ENCODE results near the gene RREB1. TPM values are rescaled to one million over a fixed set of nuclear protein-coding genes. Genes with fewer than 3 reads are reported as not detected.

Gene RREB1
- total and polyA plus RNA-seq, 2 of the 4 experiments (the other 2 are of a cell fraction) = 8.4 to 14.5 TPM

DNA sequence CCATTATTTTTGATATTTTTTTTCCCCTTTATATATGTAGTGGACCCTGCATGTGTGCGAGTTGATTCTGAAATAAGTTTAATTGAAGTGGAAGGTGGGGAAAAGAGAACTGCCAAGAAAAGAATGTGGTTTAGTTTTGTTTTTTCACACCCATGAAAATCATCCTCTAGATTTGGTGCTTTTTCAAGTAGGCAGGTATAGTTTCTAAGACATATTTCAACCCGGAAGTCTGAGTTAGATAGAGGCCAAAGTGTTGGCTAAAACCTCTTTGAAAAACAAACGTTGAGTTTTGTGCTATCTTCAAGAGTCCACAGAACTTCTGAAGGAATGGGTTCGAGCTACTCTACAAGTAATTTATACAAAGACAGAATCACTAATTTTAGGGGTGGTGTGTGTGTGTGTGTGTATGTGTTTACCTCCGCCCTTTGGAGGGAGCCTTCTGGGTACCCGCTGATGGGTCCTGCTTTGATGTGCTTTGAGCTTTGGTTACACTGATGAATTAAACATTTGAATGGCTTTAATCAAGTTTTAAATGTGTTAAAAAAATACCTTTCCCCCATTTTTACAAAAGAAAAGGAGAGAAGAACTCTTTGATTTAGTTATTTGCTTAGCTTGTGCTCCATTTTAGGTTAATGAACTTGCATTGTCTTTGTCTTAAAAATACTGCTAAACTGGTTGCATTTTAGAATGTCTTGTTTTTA is 2.5 kb downstream of the RREB1 start (continued):
- TF ChIP-seq CTCF (conservative IDR thresholded peaks at IDR 0.05; ENCODE audit: low read depth, low read length) (no peak), MAZ (IDR thresholded peaks at IDR 0.05; ENCODE audit: borderline replicate concordance, low read depth, low read length) (no peak), BHLHE40 (IDR thresholded peaks at IDR 0.05; ENCODE audit: low read depth, low read length) (no peak)
